HG02798 (cell line): ENCODE data around the gene SURF6.
"Not testable (repeated sequence)": the region's sequence is repeated elsewhere in the genome, so short reads cannot be mapped to it uniquely, and the experiment has no call there.

ENCODE experiments used
- ATAC-seq: cut with Tn5 transposase; IDR thresholded peaks from one replicate; pipeline ENCODE4 v1.9.1; 2021; ENCODE audit warnings: mild to moderate bottlenecking; ENCODE audit not compliant: unreplicated experiment, poor library complexity

SURF6 gene

DNA sequence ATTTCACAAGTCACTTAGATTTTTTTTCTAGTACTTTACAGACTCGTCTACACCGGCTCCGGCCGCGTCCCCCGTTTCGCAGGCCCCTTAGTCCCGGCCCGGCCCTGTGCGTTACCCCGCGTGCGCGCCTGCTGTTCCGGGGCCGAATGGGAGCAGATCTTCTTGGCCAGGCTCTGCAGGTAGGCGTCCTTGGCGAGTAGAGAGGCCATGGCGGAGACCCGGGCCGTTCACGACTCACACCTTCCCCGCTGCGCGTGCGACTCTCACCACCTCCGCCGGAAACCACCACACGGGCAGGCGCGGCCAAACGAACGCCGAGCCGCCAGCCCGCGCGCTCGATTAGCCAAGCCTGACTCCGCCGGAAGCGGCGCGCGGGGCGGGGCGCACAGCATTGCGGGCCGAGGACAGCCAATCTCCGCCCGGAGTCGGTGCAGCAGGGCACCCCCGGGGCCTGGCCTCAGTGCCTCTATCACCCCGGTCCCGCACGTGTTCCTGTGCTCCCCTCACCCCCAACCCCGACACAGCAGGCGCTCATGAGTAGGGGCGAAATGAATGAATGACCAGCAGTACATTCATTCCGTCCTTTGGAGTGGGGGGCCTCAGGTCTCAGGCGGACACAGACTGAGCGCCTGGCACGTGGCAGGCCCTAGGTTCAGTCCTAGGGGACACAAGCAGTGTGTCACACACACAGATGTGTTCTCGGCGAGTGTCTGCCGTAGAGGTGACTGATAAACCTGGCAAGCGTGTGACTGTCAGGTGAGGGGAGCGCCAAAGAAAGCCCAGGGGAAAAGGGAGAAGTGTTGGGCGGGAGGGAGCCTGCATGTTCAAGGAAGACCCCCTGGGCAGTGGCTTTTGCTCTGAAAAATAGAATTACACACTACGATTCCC lies at the start of gene SURF6:
SURF6 (minus strand) TSS at position 265 of the 888 bp plus-strand sequence; CDS start at position 209, 56 bp downstream.
- ATAC-seq, result peak; percentile 88

DNA sequence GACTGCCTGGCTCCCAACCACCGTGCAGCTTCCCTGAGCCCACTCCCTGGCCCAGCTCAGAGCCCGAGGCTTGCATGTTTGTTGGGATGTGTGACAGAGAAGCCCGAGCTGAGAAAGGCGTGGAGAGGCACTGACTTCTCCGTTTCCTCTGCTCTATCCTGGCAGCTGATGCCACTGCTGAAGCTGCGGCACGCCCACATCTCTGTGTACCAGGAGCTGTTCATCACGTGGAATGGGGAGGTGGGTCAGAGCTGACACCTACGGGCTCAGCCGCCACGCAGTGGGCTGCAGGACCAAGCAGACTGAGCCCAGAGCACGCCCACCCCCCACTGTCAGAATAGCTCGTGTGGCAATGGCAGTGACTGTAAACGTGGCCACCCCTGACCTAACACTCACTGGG lies 49.5 kb upstream of the SURF6 start:
- no peak for ATAC-seq

DNA sequence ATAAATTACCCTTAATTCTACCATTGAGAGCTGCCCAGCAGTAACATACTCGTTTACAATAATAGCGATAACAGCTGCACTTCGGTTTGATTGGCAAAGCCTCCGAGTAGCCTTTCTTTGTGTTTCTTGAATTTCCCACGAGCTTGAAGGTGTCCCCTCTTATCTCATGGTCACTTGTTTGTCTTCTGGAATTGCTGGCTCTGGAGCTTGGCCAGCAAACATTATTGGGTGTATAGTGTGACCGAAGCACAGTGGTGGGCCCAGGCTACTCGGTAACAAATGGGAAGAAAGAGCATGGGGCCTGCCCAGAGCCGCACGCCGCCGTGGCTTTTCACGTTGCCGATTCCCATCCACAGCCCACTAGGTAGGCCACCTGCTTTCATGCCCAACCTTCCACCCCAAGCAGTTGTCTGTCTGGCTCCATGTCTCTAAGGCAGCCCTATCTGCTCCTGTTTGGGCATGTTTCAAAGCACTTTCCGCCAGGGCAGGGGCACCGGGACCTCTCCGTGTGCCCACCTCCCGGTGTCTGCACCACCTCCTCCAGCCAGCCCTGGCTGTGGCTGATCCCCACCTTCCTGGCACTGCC lies 48.8 kb upstream of the SURF6 start:
- ATAC-seq, result no peak

DNA sequence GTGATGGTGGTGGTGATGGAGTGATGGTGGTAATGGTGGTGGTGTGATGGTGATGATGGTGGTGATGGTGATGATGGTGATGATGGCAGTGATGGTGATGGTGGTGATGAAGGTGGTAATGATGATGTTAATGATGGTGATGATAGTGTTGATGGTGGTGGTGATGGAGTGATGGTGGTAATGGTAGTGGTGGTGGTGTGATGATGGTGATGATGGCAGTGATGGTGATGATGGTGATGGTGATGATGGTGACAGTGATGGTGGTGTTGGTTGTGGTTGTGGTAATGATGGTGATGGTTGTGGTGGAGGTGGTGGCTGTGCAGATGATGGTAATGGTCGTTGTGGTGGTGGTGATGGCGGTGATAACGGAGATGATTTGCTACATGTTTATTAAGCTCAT lies 47.5 kb upstream of the SURF6 start:
- ATAC-seq, result no peak

- ATAC-seq, result no peak
Measured at GRCh38 chr9:133382507-133383141, 46.6 kb upstream of the SURF6 start.

DNA sequence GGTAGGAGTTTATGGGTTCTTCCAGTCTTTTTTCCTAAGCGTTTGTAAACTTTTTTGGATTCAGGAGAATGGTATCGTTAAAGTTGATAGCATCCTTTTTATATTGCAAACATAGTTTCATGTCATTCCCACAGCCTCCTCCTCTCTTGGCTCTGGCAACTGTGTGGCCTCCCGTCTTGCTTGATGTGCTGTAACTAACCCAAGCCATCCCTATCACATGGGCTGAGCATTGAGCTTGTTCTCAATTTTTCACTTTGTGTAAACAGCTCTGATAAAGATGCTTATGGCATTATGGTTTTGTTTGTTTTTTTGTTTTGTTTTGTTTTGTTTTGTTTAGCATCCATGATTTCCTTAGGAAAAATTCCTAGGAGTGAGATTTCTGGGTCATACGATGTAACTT lies 44.7 kb upstream of the SURF6 start:
- ATAC-seq, result no peak

DNA sequence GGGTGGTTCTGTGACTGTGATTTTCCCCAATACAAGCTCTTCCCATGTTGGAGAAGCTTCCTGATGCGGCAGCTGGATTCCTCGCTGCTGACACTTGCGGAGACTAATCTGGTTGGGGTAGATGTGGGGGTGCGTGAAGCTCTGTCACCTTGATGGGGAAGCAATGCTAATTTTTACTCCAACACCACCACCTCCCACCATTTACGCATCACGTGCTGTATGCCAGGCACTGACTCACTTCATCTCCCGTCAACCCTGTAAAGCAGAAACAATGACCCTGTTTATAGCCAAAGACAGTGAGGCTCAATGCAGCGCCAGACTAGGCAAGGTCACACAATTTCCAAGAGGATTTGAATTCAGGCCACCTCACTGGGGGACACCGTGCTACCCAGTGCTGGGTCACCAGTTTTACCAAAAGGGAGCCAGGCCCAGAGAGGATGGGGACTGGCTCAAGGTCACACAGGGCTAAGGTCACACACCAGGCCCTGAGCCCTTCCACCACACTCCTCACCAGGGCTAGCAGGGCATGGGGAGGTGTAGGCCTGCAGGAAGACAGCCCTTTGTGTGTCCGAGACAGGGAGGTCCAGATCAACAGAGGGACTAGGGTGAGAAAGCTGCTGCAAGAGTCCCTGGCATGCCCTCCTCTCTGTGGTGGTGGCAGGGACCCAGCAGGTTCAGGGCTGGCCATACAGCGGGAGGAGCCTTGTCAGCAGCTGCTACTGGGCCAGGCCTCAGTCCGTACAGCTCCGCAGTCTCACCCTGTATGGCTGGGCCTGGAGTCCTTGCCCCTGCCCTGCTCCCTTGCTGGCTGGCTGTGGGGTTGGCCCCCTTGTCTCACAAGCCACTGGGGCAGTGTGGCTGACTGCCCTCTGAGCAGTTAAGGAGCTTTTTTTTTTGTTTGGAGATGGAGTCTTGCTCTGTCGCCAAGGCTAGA lies 43.4 kb upstream of the SURF6 start:
- no peak for ATAC-seq

- ATAC-seq, result no peak
Measured at GRCh38 chr9:133378408-133378962, 42.5 kb upstream of the SURF6 start.

DNA sequence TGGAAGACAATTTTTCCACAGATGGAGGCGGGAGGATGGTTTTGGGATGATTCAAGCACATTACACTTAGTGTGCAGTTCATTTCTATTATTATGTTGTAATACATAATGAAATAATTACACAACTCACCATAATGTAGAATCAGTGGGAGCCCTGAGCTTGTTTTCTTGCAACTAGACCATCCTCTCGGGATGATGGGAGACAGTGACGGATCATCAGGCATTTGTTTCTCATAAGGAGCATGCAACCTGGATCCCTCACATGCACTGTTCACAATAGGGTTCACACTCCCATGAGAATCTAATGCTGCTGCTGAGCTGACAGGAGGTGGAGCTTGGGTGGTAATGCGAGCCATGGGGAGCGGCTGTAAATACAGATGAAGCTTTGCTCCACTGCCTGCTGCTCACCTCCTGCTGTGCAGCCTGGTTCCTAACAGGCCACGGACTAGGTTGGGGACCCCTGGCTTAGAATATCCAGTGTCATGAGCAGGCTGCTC lies 41.8 kb upstream of the SURF6 start:
- ATAC-seq, result no peak

DNA sequence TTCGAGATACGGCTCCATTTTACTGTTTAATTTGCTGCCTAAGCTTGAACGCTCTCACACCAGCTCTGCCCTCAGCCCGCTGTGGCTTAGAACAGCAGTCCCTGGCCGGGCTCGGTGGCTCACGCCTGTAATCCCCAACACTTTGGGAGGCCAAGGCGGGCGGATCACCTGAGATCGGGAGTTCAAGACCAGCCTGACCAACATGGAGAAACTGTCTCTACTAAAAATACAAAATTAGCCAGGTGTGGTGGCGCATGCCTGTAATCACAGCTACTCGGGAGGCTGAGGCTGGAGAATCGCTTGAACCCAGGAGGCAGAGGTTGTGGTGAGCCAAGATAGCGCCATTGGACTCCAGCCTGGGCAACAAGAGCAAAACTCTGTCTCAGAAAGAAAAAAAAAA lies 41.3 kb upstream of the SURF6 start:
- not testable (repeated sequence) for ATAC-seq

DNA sequence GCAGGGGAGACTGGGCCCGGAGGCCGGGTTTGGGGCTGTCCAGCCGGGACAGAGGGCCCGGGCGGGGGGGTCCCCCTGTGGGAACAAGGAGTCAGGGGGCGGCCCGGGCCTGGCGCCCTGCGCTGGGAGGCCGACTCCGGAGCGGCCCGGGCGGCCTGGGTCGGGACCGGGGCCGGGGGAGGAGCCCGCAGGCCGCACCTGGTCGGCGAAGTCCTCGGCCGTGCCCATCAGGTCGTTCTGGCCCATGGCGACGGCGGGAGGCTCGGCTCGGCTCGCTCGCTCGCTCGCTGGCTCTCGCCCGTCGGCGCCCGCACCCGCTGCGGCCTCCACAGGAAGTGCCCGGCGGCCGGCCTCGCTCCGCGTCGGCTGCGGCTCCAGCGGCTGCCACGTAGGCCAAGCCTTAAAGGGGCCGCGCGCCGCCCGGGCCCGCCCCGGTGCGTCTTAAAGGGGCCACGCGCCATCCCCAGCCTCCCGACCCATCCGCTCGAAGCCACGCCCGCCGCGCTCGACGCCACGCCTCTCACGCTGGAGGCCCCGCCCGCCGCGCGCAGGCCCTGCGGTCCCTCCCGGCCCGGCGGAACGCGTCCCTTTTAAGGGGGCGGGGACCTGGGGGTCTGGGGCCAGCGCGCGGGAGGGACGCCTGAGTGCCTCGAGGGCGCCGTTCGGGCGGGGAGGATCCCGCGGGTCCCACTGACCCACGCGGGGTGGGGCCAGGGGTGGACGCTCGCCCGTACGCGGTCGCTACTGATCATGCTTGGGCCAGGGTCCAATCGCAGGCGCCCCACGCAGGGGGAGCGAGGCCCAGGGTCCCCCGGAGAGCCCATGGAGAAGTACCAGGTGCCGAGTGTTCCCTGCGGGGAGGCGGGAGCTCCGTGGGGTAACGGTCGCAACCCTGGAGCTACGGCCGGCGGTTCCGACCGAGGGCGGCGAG lies 40.0 kb upstream of the SURF6 start, which contains the start of the genes STKLD1 and SURF4:
STKLD1 (plus strand) TSS at position 643 of the 931 bp plus-strand sequence; CDS start at position 751, 108 bp downstream.
SURF4 (minus strand) TSS at position 337 of the 931 bp plus-strand sequence; CDS start at position 246, 91 bp downstream.
- peak; percentile 95 for ATAC-seq

GRCh38 chr9:133375116-133375723 lies 39.2 kb upstream of the SURF6 start:
- ATAC-seq, result no peak

- ATAC-seq, result no peak
Measured at GRCh38 chr9:133374612-133375115, 38.7 kb upstream of the SURF6 start.

GRCh38 chr9:133372144-133372543 lies 36.2 kb upstream of the SURF6 start:
- no peak for ATAC-seq

- ATAC-seq, result no peak
Measured at GRCh38 chr9:133371261-133371711, 35.3 kb upstream of the SURF6 start.

DNA sequence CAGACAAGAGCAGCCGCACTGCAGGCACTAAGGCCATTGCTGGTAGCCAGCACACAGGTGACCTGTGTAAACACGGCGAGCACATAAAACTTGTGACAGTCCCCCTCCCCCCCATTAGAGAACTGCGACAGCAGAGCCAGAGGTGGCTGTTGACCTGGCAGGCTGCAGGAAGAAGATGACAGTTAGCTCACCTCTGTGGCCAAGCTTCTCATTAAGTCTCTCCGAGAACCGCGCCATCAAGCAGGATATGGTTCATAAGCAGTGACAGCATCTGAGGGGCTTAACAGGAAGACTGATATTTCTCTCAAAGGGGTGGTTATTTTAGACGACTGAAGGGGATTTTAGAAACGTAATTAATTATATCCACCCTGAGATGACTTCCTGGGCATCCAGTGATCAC lies 34.7 kb upstream of the SURF6 start:
- ATAC-seq, result no peak

DNA sequence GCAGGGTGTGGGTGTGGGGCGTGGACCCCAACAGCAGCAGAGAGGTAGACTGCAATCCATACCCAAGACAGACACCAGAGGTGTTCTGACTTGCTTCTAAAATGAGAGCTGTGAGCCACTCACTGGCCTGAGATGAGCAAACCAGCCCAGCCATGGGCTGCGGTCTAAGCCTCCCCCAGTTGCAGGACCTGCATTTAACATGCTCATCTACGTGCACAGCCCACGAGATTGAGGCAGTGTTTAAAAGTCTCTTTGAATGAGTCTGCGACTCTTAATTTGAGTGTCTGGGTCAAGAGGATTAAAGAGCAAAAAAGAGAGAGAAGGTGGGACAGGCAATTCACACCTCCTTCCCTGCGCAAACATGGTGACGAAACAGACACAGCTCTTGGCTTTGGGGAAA lies 33.9 kb upstream of the SURF6 start:
- ATAC-seq, result no peak

DNA sequence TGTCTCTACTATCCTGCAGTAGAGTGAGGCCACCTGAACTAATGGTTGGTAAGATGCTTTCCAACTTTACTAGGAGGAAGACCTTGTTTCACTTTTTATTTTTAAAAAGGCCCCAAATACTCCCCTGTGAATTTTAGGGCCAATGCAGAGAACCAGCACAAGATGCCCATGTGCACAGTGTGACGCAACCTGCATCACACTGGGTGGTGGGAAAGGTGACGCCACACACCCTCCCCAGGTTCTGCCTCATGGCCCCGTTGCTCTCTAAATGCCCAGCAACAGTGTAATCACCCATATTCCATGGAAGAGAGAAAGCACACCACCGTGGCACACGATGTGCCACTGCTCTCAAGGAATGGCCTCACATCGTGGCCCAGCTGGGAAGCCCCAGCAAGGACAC lies 33.4 kb upstream of the SURF6 start:
- ATAC-seq, result no peak
